Astrocyte (in vitro differentiated cells and primary cell): ENCODE data around the gene PCARE.

ENCODE experiments used
- CTCF ChIP-seq: IDR thresholded peaks from 2 replicates; pipeline ENCODE4 v1.5.1; 2011; ENCODE audit warnings: low read depth, mild to moderate bottlenecking, inconsistent platforms, low read length, moderate library complexity; ENCODE audit not compliant: insufficient read depth
- EZH2 ChIP-seq: IDR thresholded peaks from 2 replicates; pipeline ENCODE4 v1.6.1; 2012; ENCODE audit warnings: mild to moderate bottlenecking, low read length, inconsistent platforms; ENCODE audit not compliant: insufficient read depth

GRCh38 chr2:29106980-29107388, 32.7 kb upstream of the PCARE start:
- TF ChIP-seq CTCF (no peak), EZH2 (no peak)
